Ovary (tissue), 9 donors: Measurements from ENCODE around the gene PEPD. TPM values are rescaled to one million over a fixed set of nuclear protein-coding genes. Genes with fewer than 3 reads are reported as not detected.

Experiments used
- DNase-seq, 5 donors: peaks; one replicate each; pipeline ENCODE4 v3.0.0-alpha.2; 2019 to 2020
- H3K27ac ChIP-seq, 2 donors: fragments of 200-600 bp; one replicate each; pipeline versions ENCODE4 v1.5.1 to v1.8.0; 2019 to 2022
- H3K27me3 ChIP-seq: fragments of 200-600 bp; one replicate; pipeline ENCODE4 v1.8.0; 2022
- H3K36me3 ChIP-seq: fragments of 200-600 bp; sonication (generic); one replicate; pipeline ENCODE4 v1.5.1; 2019
- H3K4me1 ChIP-seq: one replicate; pipeline ENCODE4 v1.8.1; 2013; ENCODE audit warnings: mild to moderate bottlenecking, moderate library complexity; ENCODE audit not compliant: insufficient read depth
- H3K4me3 ChIP-seq: fragments of 200-600 bp; sonication (generic); one replicate; pipeline ENCODE4 v1.5.1; 2017
- H3K9me3 ChIP-seq, 2 donors: fragments of 200-600 bp in 1 of 2; sonication (generic) in 1 of 2; one replicate each; pipeline versions ENCODE4 v1.5.1 to v1.8.1; 2013 to 2019; ENCODE audit warnings: mild to moderate bottlenecking in 1 of 2, moderate library complexity in 1 of 2
- EP300 ChIP-seq: sonication (generic); formaldehyde crosslinking; IDR thresholded peaks from one replicate; pipeline ENCODE4 v1.6.1; 2017; ENCODE audit warnings: antibody characterized with exemption
- POLR2A ChIP-seq: fragments of 450-650 bp; IDR thresholded peaks from one replicate; pipeline ENCODE4 v1.6.1; 2017; ENCODE audit warnings: antibody characterized with exemption, mild to moderate bottlenecking, moderate library complexity
- WGBS, 3 donors: extraction: QIAGEN DNeasy Blood & Tissue Kit in 1 of 3; methylation state at CpG; one replicate each; pipeline versions ENCODE4 v1.1.5 to v1.1.7; 2013 to 2017; 5-methylcytosine and 5-hydroxymethylcytosine counted together
- intact Hi-C, 4 donors: fragments of 100-400 bp; cut with DNase I; formaldehyde crosslinking; loops; one replicate each; pipeline versions ENCODE4 v1.11.0 to v1.15.1; 2022 to 2023
- polyA plus RNA-seq, 2 donors: library from polyadenylated mRNA; stranded (reverse); fragments of 200-250 nt in 1 of 2; fragments of 350-450 nt in 1 of 2; fragmentation: Illumina TruSeq in 1 of 2; extraction: RNeasy Lipid Tissue Mini Kit (QIAGEN cat#74804) in 1 of 2; gene quantifications; one replicate each; pipeline ENCODE4 v1.2.3, GENCODE V29; 2013 to 2014
- total RNA-seq, 7 donors: library from RNA; depleted of rRNA in 2 of 7; stranded (reverse); fragments of >200 nt in 2 of 7; fragmentation: NEBNext Ultra II Directional in 3 of 7; extraction: Animal tissue kit (Norgen Biotek cat#: 25700) in 3 of 7; gene quantifications; one replicate each; pipeline versions ENCODE4 v1.1.0 to v1.2.4, GENCODE V29; 2016 to 2023
- TF ChIP-seq, protein P1 (sequence below), 3 donors: fragments of 450-650 bp in 2 of 3; fragments of 200-600 bp in 1 of 3; IDR thresholded peaks; one replicate each; pipeline versions ENCODE4 v1.5.1 to v1.8.0; 2016 to 2022; ENCODE audit warnings: antibody characterized with exemption in 3 of 3, mild to moderate bottlenecking in 1 of 3
- donor health status: DM: no; HTN: no; CAD: no; lungs with moderate emphysema.
- donor health status: DM: no; HTN: no; CAD: no.
- donor health status: Bipolar disorder and iron deficiency.
- donor health status: DM: yes; HTN: yes; CAD: no.
- donor health status: DM: no; HTN: no; CAD: no.
- donor health status: DM: yes; HTN: yes; CAD: no.

Gene PEPD
- total and polyA plus RNA-seq, 9 donors, result 38.7 to 66.9 (median 58.9) TPM

DNA sequence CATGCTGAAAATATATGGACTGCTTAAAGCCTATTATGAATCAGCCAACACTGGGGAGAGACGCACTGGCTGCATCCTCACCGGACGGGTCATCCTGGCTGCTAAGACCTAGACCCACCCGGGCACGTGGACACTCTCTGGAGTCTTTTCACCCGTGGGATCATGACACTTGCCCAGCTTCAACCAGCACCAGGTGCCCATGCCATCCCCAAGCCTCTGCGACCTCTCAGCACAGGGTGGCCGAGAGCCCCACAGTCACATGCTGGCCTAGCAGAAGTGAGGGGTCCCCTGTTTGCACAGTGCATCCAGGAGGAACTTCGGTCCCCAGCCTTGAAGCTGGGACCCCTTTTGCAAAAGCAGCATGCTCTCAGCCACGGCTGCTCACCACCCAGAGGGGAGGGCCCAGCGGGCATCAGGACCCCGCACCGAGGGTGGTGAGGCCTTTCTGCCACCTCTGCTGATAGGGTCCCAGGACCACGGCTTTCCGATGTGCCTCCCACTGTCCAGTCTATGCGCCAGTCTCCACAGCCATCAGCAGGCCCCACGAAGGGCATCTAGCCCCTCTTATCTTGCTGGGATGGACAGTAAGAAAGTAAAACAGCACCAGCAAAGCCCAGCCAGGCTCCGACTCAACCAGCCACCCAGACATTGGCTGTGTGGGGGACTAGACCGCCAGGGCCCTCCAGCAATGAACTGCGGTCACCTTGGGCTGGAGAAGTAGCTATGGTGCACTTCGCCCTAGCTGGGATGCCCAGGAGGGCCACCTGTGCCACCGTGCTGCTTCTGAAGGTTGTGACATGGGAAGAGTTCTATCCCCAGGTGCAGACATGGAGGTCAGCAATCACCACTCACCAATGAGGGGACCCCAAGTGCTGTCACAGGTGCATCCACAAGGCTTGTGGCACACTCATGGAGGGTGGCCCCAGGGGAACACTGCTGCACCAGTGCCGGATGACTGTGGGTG lies 75.0 kb downstream of the PEPD start:
- no peaks in the 10 kb centered on the region for H3K27me3 ChIP-seq
- no peaks in the 10 kb centered on the region for H3K36me3 ChIP-seq
- TF ChIP-seq, protein P1, sequence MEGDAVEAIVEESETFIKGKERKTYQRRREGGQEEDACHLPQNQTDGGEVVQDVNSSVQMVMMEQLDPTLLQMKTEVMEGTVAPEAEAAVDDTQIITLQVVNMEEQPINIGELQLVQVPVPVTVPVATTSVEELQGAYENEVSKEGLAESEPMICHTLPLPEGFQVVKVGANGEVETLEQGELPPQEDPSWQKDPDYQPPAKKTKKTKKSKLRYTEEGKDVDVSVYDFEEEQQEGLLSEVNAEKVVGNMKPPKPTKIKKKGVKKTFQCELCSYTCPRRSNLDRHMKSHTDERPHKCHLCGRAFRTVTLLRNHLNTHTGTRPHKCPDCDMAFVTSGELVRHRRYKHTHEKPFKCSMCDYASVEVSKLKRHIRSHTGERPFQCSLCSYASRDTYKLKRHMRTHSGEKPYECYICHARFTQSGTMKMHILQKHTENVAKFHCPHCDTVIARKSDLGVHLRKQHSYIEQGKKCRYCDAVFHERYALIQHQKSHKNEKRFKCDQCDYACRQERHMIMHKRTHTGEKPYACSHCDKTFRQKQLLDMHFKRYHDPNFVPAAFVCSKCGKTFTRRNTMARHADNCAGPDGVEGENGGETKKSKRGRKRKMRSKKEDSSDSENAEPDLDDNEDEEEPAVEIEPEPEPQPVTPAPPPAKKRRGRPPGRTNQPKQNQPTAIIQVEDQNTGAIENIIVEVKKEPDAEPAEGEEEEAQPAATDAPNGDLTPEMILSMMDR (IDR thresholded peaks at IDR 0.05), result no peak
- TF ChIP-seq POLR2A (no peak), EP300 (no peak)
- no peak overlapping the region for H3K4me3 ChIP-seq
- peak in 2 of 5 donors; percentile 7 to 19 for DNase-seq
- no peaks in the 10 kb centered on the region for H3K4me1 ChIP-seq
- no peak overlapping the region for H3K27ac ChIP-seq
- intact Hi-C loops, result no loop called here
- no peaks in the 10 kb centered on the region for H3K9me3 ChIP-seq
- WGBS, 3 donors, result 90 to 92% (median 92%) methylated on average over 23 of the region's 23 CpGs

DNA sequence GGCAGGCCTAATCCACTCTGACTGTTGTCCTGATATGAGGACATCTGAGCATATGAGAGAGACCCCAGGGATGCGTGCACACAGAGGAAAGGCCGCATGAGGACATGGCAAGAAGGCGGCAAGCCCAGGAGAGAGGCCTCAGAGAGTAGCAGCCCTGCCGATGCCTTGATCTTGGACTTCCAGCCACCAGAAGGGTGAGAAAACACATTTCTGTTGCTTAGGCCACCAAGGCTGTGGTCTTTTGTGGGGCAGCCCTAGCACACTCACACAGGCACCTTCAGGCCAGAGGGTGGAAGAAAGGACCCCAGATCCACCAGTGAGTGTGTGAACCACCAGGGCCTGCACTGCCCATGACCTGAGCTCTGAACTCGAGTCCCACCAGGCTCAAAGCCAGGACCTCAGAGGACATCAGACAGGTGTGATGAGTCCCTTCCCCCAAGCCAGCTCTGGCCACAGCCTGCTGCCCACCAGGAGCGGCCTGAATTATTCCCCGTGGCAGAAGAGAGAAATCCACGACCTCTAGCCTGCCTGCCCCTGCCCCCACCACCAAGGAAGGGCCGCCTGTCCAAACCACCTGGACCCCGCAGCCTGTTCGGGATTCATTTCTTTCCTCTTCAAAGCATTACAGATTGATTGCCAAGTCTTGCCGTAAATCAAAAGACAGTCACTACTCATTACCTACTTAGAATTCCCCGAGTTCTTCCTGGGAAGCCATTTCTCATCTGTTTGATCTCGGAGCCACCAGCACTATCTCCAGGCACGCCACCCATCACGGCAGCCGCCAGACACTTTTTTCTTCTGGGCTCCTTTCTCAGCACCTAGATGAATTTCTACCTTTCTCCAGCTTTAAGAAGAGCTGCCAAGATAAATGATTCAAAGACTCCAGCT lies 75.9 kb downstream of the PEPD start:
- 85 to 87% (median 86%) methylated on average over 17 of the region's 17 CpGs for WGBS, 3 donors
- Histone ChIP-seq H3K9me3 (no peaks in the 10 kb centered on the region), H3K4me1 (no peaks in the 10 kb centered on the region), H3K27me3 (no peaks in the 10 kb centered on the region), H3K4me3 (no peak overlapping the region), H3K36me3 (no peaks in the 10 kb centered on the region), H3K27ac (no peak overlapping the region)
- peak in 1 of 5 donors; percentile 8 for DNase-seq
- intact Hi-C loops, result no loop called here
- TF ChIP-seq EP300 (no peak), POLR2A (no peak)
- TF ChIP-seq, protein P1 (IDR thresholded peaks at IDR 0.05), result no peak

DNA sequence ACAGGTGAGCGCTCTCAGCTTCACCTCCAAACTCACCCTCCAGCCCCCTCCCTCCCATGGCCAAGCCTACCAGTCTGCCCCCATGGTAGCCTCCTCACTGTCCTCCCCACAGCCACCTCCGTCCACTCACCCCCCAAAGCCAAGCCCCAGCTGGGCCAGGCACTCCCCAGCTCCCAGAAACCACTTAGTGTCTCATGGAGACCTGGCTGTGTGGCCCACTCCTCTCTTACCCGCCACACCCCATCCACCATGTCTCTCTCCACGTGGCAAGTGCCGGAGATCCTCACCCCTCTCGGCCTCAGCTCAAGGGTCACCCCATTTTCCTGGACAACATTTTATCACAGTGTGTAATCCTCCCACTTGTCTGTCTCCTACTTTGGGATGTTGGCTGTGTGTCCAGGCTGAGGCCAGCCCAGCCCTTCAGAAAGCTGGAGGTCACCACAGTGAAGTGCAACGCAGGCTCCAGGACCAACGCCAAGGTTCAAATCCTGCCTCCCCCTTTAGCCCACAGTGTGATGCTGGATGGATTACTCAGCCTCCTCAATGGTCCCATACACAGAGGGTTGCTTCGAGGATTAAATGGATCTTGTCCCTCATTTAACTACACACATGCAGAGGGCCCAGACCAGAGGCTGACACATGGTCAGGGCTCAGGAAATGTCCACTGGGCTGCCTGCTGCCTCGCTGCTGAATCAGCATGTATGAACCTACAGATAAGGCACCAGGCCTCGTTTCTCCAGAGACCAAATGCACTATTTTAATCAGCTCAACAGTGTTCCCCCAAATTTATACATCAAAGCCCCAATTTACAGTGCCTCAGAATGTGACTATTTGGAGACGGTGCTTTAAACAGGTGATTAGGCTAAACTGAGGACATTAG lies 76.8 kb downstream of the PEPD start:
- peak in 1 of 5 donors; percentile 18 for DNase-seq
- intact Hi-C loops, result no loop called here
- H3K27ac ChIP-seq, result no peak overlapping the region
- no peak overlapping the region for H3K4me3 ChIP-seq
- no peaks in the 10 kb centered on the region for H3K4me1 ChIP-seq
- TF ChIP-seq, protein P1 (IDR thresholded peaks at IDR 0.05), result no peak
- TF ChIP-seq EP300 (no peak), POLR2A (no peak)
- 77 to 84% (median 83%) methylated on average over 12 of the region's 12 CpGs for WGBS, 3 donors
- no peaks in the 10 kb centered on the region for H3K27me3 ChIP-seq
- no peaks in the 10 kb centered on the region for H3K36me3 ChIP-seq
- no peaks in the 10 kb centered on the region for H3K9me3 ChIP-seq
